ENCODE measurements around the gene TRIM62.

Gene TRIM62

DNA sequence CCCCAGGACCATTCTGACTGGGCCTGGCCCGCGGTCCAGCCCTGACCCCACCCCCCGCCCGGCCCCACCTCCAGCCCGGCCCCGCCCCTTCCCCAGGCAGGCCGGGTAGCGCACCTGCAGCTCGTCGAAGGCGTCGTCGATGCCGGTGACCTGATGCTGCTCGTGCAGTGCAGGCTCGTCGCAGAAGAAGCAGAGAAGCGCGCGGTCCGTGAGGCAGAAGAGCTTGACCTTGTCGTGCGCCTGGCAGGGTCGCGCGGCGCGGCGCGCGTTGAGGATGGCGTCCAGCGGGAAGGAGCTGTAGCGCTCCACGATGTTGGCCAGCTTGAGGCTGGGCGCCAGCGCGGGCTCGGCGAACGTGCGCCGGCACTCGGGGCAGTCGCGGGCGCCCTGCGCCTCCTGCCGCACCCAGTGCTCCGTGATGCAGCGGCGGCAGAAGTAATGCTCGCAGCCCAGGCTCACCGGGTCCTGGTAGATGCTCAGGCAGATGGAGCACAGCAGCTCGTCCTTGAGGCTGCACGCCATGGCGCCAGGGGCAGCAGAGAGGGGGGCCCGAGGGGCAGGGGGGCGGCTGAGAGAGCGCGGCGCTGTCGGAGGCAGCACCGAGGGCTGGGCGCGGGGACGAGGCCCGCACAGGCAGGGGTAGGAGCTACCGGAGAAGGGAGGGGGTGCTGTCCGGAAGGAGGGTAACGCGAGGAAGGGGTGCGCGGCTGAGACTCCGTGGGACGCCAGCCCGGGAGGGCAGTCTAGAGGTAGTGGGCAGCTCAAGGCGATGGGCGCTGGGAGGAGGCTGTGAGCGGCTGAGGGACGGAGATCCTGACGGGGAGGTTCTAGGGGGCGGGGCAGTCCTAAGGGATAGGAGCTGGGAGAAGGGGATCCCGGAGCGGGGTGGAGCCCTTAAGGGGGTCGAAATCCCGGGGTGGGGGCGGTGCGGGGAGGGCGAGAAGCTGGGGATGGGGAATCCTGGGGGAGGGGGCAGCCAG lies 642 bp downstream of the TRIM62 start:
- DNase-seq = peak in 30 of 56 donors; percentile 36 to 91 (median 66)

DNA sequence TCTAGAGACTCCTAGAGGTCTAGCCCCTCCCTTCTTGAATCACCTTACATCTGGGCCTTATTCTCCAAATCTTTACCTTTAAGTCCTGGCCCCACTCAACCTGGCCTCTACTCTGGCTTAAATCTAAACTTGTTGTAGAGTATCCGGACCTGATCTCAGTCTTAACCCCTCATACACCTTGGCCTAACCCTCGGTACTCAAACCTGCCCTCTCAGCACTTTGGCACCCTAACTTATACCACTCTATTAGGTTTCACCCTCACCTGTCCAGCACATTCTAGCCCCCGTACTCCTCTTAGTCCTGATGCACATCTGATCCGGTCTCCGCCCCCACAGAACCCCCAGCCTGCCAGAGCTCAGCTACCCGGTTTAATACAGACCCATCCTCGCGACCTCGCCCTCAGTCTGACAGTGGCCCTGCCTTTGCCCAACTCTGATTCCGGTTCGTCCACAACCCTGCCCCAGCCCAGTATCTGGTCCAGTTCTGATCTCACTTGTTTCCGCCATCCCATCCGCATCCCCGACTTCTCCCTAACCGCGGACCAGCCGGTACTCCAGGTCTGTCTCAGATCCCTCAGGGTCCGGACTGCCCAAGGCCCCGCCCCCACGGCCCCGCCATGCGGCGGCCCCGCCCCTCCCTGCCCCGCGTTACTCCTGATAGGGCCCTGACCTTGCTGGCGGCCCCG lies 1.5 kb downstream of the TRIM62 start:
- DNase-seq = peak in 33 of 56 donors; percentile 47 to 94 (median 83)

DNA sequence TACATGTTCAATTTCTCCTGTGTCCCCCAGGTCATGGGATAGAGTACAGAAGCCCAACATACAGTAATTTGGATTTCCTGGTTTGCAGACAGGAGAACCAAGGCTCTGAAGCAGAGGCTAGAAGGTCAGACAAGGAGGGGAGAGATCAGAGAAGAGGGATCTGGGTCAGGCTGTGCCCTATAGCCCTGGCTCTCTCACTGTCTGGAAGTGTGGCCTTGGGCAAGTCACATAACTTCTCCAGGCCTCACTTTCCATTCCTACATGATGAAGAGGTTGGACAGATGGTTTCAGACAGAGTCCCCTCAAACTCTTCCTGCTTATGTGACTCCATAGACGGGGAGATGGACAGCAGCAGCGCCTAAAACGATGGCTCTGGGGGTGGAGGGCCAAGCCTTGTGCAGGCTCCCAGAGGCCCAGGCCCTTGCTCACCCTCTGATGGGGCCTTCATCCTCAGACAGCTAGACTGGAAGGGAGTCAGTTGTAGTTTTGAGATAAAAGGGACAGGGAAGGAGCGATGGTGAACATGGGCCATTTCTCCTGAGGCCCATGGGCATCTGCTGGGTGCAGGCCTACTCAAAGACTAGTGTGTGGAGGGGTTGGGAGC lies 2.9 kb downstream of the TRIM62 start:
- DNase-seq = no peak

DNA sequence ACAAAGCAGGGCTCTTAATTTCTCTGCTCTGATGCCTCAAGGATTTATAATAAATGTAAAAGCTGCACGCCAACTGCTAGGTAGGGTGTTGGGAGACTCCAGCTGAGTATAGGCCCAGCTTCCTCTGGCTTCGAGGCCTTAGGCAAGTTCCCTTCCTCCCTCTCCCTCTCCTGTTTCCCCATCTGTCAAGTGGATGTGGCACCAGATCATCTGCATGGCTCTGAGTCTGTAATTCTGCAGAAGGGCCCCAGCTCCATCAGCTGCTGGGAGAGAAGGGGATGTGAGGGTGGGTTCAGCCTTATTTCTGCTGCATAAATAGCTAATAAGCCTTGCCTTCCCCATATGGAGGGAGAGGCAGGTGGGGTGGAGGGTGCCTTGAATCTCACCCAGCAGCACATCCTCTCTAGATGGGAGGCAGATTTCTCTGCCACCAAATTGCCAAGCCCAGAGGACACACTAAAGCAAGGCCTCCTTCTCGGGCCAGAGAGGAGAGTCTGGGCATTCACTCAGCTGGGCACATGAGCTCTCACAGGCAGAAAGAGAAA lies 3.8 kb downstream of the TRIM62 start:
- DNase-seq = no peak

DNA sequence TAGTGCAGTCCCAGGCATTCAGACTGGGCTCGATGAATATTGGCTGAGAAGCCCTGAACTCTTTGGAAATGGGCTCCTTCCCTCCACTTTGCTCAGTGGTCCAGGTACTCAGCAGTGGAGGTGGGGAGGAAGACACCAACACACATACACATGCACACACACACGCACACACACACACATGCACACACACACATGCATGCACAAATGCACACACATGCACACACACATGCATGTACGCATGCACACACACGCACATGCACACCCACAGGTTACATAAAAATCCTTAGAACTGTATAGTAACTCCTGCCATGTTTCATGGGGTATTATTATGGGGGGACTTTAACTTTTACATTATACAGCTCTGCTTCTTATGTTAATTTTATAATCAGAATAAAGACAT lies 5.0 kb downstream of the TRIM62 start:
- DNase-seq = no peak

DNA sequence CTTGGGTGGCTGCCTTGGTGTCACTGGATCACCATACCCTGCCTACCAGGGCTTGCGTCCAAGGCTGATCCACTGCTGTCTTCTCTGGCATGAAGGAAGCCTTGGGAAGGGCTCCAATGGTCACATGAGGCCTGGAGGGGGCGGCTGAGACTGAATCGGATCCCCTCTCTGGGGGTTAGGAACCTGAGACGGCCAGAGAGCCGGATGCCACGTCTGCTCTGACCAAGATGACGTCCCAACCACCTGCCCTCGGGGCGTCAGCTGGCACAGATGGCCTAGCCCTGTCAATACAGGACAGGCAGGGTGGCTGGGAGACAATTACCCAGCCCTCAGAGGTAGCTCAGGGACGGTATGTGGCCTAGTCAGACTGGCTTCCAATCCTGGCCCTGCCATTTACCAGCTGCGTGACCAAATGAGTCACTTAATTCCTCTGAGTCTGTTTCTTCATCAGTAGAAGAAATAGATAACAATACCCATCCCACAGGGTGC lies 5.4 kb downstream of the TRIM62 start:
- DNase-seq = peak in 17 of 56 donors; percentile 10 to 72 (median 33)

DNA sequence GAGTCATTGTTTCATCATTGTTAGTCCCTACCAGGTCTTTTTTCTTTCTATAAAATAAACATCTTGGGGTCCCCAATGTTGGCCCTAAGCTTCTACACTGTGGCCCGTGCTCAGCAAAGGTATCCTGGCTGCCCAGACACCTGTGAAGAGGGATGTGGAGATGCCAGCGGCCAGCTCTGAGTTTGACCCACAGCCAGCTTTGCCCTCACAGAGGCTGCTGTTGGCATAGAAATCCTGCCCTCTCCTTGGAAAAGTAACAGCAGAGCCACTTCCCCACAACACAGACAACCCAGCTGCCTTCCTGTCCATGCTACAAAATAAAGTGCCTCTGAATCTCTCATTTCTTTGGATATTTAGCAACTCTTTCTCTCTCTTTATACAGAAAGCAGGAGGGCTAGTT lies 6.0 kb downstream of the TRIM62 start:
- no peak for DNase-seq

DNA sequence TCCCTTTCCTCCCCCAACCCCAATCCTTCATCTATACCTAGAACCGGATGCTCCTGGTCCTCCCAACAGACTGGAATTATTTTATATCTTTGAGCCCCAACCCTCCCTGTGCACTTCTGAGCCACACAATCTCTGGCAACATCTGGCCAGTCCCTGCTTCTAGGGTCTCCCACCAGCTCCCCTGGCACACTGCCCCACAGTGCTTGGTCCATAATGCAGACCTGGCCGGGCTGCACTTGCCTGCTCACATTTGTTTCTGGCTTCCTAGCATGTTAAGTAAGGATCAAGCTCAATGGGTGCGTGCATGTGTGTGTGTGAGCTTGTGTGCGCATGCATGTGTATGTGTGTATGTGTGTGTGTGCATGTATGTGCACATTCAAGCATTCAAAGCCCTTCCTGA lies 8.8 kb downstream of the TRIM62 start:
- no peak for DNase-seq

DNA sequence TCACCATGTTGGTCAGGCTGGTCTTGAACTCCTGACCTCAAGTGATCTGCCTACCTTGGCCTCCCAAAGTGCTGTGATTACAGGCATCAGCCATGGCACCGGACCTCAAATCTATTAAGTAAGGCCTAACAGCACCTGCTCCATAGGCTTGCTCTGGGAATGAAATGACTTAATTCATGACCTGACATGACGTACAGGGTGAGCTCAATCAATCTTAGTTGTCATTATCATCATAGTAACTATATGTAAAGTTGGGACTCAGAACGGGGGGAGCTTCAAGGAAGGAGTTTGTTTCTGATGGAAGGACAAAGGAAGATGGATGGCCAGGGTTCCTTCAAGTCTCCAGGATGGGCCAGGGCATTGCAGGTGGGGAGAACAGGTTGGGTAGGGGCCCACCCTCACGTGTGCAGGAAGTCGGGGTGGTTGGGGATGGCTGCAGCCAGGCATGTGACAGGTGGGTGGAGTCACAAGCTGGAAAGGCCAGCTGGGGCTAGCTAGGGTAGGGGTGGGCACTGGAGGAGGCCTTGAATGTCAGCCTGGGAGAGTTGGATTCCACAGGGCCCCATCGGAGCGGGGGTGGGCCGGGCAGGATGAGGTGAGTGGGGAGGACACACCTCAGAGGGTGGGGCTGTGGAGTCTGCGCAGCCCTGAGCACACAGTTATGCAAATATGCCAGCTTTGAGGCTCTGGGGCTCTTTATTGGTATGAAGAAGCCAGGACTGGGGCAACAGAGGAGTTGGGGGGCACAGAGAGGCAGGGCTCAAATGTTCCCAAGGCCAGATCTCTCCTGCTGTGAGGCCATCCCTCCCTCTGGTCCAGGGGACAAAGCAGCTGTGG lies 9.6 kb downstream of the TRIM62 start:
- DNase-seq = peak in 1 of 56 donors; percentile 15

DNA sequence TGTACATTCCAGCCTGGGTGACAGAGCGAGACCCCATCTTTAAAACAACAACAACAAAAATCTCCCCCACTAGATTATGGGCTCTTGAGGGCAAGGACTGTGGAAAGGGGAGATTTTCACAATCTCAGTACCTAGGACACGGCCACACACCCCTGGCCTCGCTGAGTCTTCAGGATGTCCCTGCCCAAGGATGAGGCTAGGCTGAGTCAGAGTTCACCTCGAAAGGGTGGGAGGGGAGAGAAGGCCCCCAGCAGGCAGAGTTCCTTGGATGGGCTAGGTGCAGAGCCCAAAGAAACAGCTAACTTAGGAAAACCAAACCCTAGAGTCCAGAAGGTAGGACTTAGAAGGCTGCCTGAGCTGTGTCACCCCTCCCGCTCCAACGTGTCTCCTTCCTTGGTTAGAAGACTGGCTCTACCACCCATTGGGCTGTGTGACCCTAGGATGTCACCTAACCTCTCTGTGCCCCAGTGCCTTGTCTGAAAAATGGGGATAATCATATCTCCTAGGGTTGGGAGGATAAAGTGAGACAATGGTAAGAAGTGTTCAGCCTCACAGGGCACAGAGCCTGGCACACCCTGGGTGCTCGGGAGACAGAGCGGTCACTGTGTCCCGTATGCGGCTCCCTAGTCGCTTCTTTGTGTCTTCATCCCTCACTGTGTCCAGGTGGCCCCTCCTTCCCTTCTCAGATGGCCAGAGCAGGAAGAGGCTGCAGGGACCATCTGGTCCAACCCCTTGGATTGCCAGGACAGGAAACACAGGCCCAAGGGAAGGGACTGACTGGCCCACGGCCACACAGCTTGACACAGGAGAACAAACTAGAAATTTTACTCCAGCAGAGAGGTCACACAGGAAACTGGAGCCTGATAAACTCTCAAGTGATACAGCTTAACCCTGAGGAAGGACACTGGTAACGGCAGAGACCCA lies 11.2 kb downstream of the TRIM62 start:
- DNase-seq = peak in 29 of 56 donors; percentile 10 to 72 (median 42)

DNA sequence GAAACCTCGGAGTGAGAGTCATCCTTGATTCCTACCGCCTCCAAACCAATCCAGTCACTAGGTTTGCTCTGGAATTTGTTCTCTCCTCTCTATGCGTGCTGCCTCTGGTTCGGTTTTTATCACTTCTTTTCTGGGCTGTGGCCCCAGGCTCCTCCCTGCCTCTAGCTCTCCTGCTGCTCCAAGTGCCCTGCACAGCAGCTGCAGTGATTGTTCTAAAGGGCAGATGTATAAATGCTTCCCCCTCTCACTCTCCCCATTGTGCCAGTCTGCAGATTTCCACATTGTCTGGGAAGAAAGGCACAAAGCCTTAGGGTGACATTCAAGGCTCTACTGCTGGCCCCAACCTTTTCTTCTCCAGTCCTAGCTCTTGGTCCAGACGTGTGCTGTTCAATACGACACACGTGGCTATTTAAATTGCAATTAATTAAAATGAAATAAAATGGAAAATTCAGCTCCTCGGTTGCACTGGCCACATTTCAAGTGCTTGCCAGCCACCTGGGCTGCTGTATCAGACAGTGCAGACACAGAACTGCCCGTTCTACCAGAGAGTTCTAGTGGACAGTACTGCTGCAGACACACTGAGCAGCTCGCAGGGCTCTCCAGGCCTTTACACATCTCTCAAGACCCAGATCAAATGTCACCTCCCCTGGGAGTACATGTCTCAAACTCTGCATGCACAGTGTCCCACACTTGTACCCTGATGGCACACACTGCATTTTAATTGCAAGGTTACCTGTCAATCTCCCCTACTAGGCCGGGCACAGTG lies 12.4 kb downstream of the TRIM62 start:
- peak in 34 of 56 donors; percentile 7 to 72 (median 39) for DNase-seq

DNA sequence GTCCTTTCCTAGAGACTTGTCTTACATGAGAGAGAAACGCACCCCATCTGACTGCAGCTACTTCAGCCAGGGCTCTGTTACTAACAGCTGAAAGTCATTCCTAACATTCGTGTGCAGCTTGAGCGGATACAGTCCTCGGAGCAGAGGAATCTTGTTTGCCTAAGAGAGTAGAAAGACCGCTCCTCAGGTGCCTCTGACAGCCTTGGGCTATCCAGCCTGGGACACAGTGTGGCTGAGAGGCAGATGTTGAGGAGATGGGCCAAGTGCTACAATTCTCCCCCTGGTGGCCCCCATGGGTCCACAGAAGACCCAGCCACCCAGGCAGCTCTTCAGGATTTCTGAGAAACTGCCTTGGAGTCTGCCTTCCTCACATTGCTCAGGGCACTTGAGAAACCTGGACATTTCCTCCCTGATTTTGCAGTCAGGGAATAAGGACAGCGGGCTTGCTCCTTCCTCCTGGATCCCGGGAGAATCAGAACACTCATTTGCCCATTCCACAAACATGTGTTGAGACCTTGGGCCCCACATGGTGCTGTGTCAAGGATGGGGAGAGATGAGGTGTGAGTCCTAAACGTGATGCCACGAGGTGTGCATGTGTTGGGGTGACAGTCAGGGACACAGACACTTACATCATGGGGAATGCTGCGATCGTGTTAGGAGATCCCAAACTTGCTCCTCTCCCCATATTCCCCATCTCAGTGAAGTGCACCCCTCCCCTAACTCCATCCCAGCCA lies 13.1 kb downstream of the TRIM62 start:
- peak in 1 of 56 donors; percentile 22 for DNase-seq

DNA sequence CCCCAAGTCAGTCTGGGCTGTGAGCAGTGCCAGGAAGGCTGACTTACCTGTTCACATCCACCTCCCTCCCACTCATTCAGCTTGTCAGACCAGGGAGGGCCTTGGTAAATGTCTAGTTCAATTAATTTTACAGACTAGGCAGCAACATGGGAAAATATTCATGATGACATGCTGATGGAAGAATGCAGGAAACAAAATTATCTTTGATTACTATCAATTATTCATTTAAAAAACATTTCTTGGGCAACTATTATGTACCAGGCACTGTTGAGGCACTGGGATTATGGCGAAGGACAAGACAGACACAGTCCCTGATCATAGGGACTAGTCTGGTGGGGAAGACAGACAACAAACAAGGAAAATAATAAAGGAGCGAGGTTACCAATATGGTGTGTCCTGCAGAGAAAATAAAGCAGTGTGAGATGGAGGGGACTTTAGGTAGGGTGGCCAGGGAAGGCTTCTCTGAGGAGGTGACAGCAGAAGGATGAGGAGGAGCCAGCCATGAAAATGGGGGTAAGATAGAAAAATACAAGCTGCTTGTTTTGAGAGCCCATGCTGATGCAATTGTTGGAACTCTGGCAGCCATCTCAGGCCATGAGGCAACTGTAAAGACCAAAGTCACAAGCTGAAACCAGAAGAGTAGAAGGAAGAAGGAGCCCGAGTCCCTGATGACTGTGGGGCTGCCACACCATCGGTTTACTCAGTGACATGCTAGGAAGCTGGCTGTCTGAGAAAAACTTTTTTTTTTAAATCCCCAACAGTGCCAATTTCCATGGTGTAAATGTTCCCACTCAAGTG lies 14.0 kb downstream of the TRIM62 start:
- DNase-seq = no peak

DNA sequence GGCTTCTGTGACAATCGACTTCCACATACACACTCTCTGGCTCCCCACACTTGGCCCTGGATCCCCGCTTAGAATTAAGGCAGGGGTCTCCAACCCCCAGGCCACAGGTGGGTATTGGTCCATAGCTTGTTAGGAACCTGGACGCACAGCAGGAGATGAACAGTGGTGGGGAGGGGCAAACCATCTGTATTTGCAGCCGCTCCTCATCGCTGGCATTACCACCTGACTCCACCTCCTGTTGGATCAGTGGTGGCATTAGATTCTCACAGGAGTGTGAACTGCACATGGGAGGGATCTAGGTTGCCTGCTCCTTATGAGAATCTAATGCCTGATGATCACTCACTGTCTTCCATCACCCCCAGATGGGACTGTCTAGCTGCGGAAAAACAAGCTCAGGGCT lies 16.0 kb downstream of the TRIM62 start:
- no peak for DNase-seq

DNA sequence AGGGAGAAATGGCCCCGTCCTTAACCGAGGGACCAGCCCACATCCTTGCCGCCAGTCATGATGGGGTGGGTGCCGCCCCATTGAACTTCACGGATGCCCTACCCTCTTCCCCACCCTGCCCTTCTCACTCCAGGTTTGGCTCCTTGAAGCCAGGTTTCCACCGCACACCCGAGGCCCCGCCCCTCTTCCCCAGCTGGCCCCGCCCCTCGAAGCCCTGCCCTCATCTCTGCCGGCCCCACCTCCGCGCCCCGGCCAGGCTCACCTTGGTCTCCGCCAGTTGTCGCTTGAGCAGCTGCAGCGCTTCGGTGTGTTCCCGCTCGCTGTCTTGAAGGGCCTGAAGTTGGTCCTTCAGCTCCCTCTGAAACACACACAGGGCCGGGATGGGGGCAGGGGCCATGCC lies 16.6 kb downstream of the TRIM62 start:
- DNase-seq = no peak

DNA sequence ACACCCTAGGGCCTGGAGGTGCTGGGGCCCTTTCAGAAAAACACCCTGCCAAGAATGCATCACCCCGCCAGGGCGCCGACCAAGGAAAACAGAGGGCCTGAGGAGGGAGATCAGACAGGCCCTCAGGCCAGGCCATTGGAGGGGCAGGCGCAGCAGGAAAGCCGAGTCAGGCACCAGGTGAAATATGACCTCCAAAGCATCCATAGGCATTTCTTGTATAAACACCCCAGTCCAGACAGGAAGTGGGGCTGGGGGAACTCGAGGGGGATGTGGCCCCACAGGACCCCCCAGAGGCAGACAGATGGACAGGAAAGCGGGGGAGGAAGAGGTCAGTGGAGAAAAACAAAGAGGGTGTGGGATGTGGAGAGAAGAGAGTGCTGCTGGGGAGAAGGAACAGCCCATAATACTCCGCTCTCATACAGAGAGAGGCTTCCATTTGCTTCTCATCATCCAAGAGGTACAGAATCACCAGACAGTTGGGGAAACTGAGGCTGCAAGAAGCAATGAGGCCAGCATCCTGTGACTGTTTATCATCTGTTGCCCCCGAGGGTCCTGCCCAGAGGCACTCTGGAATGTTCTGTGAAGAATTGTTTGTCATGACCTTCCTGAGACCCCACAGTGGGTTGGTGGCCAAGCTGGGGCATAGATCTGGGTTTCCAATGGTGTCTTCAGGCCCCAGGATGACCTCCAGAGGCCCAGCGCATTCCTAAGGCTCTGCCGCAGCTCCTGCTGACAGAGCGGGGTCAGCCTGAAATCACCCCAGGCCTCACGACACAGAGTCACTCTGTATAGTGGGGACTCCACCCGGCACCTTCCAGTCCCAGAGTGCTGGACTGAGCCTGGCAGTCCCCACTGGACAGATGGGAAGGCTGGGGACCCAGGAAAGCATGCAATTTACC lies 18.0 kb downstream of the TRIM62 start:
- DNase-seq = no peak

Data from amygdala (tissue), 56 donors.